ENCODE data around the gene USP17L28. TPM values are rescaled to one million over a fixed set of nuclear protein-coding genes. Genes with fewer than 3 reads are reported as not detected.
"Not testable (repeated sequence)": the region's sequence is repeated elsewhere in the genome, so short reads cannot be mapped to it uniquely, and the experiment has no call there.

USP17L28 gene
- not detected for polyA plus RNA-seq (2012; ENCODE audit: missing spikeins)

- FAIRE-seq = not testable (repeated sequence)
These were observed at the start of gene USP17L28 for GRCh38 chr4:9348593-9348992. Gene USP17L28, plus strand, starts transcription at chr4:9348893. Its CDS starts 0 bp downstream, at chr4:9348893.

GRCh38 chr4:9324191-9324590 lies 24.5 kb upstream of the USP17L28 start:
- not testable (repeated sequence) for FAIRE-seq; DNase-seq (ENCODE audit: insufficient read length)

More at GRCh38 chr4:9348593-9348992, at the start of gene USP17L28:
- DNase-seq (ENCODE audit: insufficient read length) = not testable (repeated sequence)

DNA sequence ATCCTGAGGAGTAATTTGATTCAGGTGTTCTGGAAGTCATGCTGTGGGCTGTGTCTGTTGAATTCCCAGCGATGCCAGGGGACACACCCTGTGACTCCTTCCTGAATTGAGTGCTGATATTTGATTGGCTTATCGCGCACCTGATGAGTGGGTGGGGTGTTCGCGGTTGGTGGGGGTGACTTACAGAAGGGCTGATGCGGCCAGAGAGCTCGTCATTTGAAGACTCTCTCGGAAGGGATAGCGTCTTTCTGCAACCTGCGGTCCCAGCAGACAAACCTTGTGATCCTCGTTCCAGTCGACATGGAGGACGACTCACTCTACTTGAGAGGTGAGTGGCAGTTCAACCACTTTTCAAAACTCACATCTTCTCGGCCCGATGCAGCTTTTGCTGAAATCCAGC lies 23.8 kb upstream of the USP17L28 start, which contains the start of gene USP17L24:
Gene USP17L24 (plus strand): TSS at position 301 of the 400 bp plus-strand sequence. CDS start 0 bp downstream, at position 301.
- not testable (repeated sequence) for DNase-seq (ENCODE audit: insufficient read length); FAIRE-seq

DNA sequence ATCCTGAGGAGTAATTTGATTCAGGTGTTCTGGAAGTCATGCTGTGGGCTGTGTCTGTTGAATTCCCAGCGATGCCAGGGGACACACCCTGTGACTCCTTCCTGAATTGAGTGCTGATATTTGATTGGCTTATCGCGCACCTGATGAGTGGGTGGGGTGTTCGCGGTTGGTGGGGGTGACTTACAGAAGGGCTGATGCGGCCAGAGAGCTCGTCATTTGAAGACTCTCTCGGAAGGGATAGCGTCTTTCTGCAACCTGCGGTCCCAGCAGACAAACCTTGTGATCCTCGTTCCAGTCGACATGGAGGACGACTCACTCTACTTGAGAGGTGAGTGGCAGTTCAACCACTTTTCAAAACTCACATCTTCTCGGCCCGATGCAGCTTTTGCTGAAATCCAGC lies 19.1 kb upstream of the USP17L28 start, which contains the start of gene USP17L25:
Gene USP17L25 (plus strand): TSS at position 301 of the 400 bp plus-strand sequence. CDS start 0 bp downstream, at position 301.
- DNase-seq (ENCODE audit: insufficient read length); FAIRE-seq: not testable (repeated sequence)

- not testable (repeated sequence) for DNase-seq (ENCODE audit: insufficient read length); FAIRE-seq
These were observed 14.3 kb upstream of the USP17L28 start, which contains the start of gene USP17L26 for GRCh38 chr4:9334358-9334757. Gene USP17L26, plus strand, starts transcription at chr4:9334658. Its CDS starts 0 bp downstream, at chr4:9334658.

DNA sequence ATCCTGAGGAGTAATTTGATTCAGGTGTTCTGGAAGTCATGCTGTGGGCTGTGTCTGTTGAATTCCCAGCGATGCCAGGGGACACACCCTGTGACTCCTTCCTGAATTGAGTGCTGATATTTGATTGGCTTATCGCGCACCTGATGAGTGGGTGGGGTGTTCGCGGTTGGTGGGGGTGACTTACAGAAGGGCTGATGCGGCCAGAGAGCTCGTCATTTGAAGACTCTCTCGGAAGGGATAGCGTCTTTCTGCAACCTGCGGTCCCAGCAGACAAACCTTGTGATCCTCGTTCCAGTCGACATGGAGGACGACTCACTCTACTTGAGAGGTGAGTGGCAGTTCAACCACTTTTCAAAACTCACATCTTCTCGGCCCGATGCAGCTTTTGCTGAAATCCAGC lies 9.6 kb upstream of the USP17L28 start, which contains the start of gene USP17L5:
Gene USP17L5 (plus strand): TSS at position 301 of the 400 bp plus-strand sequence. CDS start 0 bp downstream, at position 301.
- DNase-seq (ENCODE audit: insufficient read length); FAIRE-seq: not testable (repeated sequence)

DNA sequence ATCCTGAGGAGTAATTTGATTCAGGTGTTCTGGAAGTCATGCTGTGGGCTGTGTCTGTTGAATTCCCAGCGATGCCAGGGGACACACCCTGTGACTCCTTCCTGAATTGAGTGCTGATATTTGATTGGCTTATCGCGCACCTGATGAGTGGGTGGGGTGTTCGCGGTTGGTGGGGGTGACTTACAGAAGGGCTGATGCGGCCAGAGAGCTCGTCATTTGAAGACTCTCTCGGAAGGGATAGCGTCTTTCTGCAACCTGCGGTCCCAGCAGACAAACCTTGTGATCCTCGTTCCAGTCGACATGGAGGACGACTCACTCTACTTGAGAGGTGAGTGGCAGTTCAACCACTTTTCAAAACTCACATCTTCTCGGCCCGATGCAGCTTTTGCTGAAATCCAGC lies 4.8 kb upstream of the USP17L28 start, which contains the start of gene USP17L27:
Gene USP17L27 (plus strand): TSS at position 301 of the 400 bp plus-strand sequence. CDS start 0 bp downstream, at position 301.
- DNase-seq (ENCODE audit: insufficient read length); FAIRE-seq: not testable (repeated sequence)

- FAIRE-seq; DNase-seq (ENCODE audit: insufficient read length): not testable (repeated sequence)
These were observed 2.2 kb downstream of the USP17L28 start for GRCh38 chr4:9350866-9351265.

DNA sequence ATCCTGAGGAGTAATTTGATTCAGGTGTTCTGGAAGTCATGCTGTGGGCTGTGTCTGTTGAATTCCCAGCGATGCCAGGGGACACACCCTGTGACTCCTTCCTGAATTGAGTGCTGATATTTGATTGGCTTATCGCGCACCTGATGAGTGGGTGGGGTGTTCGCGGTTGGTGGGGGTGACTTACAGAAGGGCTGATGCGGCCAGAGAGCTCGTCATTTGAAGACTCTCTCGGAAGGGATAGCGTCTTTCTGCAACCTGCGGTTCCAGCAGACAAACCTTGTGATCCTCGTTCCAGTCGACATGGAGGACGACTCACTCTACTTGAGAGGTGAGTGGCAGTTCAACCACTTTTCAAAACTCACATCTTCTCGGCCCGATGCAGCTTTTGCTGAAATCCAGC lies 4.6 kb downstream of the USP17L28 start, which contains the start of gene USP17L29:
Gene USP17L29 (plus strand): TSS at position 301 of the 400 bp plus-strand sequence. CDS start 0 bp downstream, at position 301.
- FAIRE-seq; DNase-seq (ENCODE audit: insufficient read length): not testable (repeated sequence)

DNA sequence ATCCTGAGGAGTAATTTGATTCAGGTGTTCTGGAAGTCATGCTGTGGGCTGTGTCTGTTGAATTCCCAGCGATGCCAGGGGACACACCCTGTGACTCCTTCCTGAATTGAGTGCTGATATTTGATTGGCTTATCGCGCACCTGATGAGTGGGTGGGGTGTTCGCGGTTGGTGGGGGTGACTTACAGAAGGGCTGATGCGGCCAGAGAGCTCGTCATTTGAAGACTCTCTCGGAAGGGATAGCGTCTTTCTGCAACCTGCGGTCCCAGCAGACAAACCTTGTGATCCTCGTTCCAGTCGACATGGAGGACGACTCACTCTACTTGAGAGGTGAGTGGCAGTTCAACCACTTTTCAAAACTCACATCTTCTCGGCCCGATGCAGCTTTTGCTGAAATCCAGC lies 14.1 kb downstream of the USP17L28 start, which contains the start of gene USP17L30:
Gene USP17L30 (plus strand): TSS at position 301 of the 400 bp plus-strand sequence. CDS start 0 bp downstream, at position 301.
- FAIRE-seq; DNase-seq (ENCODE audit: insufficient read length): not testable (repeated sequence)

DNA sequence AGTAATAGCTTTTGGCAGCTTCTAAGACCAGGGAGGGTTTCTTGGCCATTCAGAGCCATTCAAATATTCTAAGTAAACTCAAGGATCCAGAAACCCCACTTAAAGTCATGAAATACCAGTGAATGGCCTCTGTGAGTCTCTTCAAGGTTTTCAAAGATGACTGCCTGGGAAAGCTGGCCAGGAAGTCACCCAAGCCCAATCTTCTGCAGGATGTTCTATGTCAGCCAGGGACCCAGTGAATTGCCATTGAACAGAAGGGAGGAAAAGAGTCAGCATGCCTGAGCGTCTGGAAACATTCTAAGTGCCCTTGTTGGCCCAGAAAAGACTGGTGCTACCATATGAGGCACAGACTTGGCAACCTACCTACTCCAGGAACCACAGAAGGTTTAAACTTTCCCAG lies 31.2 kb downstream of the USP17L28 start:
- FAIRE-seq = not testable (repeated sequence)

DNA sequence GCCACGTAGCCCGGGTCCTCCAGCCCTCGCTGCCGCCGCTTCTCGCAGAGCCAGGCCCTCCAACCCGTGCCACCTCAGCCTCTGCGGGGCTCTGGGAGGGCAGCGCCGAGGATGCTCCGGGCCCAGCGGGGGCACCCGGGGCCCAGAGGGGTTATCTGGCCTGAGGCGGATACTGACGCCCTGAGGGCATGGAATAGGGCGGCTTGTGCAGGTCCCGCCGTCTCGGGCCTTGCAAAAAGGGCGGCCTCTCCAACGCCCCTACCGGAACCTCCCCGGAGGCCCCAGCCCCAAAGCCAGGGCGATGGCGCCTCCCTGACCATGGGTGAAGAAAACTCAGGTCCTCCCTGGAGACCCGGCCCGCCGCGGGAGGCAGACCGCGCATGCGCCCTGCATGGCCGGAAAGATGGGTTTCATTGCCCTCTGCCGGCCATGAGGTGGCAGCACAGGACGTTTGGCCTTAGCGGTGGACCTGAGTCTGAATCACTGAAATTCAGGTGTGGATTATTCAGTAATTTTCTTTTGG lies 32.4 kb downstream of the USP17L28 start:
- DNase-seq (ENCODE audit: insufficient read length) = not testable (repeated sequence)
- FAIRE-seq = peak; percentile 74

More for the DNA sequence above, 31.2 kb downstream of the USP17L28 start:
- not testable (repeated sequence) for DNase-seq (ENCODE audit: insufficient read length)

- TF ChIP-seq POLR2A (IDR thresholded peaks at IDR 0.05; ENCODE audit: low read depth, low read length) (no peak), POLR2AphosphoS5 (IDR thresholded peaks at IDR 0.05; ENCODE audit: low read depth, low read length) (no peak), TAF1 (IDR thresholded peaks at IDR 0.05; ENCODE audit: borderline replicate concordance, low read depth, low read length) (no peak)
- FAIRE-seq = no peak
- no peak for DNase-seq (ENCODE audit: insufficient read length)
These were observed 35.4 kb downstream of the USP17L28 start for GRCh38 chr4:9384126-9384525.

- not testable (repeated sequence) for FAIRE-seq; DNase-seq (ENCODE audit: insufficient read length)
These were observed 40.3 kb downstream of the USP17L28 start for GRCh38 chr4:9389001-9389400.
